ENCODE data around the gene RASGRF1. TPM values are rescaled to one million over a fixed set of nuclear protein-coding genes. Genes with fewer than 3 reads are reported as not detected.
"Not testable (repeated sequence)": the region's sequence is repeated elsewhere in the genome, so short reads cannot be mapped to it uniquely, and the experiment has no call there.

The RASGRF1 gene
- total RNA-seq, 4 donors from 2014 or later, result 0.80 TPM; not detected in 3

- Histone ChIP-seq H3K27me3 (no peaks in the 10 kb centered on the region), H3K9me3 (no peaks in the 10 kb centered on the region), H3K4me3 (no peak overlapping the region), H3K4me1 (peaks cover 17% of the 10 kb centered on the region), H3K36me3 (no peaks in the 10 kb centered on the region), H3K27ac (no peak overlapping the region)
- DNase-seq (ENCODE audit: low spot score in 2 of 2), result no peak
- 82% methylated on average over 16 of the region's 22 CpGs for WGBS
- TF ChIP-seq EP300 (IDR thresholded peaks at IDR 0.05) (no peak), POLR2AphosphoS5 (IDR thresholded peaks at IDR 0.05) (no peak), POLR2A (IDR thresholded peaks at IDR 0.05) (no peak), CTCF (IDR thresholded peaks at IDR 0.05) (no peak)
Measured at GRCh38 chr15:78995921-78996893, 94.4 kb downstream of the RASGRF1 start.

DNA sequence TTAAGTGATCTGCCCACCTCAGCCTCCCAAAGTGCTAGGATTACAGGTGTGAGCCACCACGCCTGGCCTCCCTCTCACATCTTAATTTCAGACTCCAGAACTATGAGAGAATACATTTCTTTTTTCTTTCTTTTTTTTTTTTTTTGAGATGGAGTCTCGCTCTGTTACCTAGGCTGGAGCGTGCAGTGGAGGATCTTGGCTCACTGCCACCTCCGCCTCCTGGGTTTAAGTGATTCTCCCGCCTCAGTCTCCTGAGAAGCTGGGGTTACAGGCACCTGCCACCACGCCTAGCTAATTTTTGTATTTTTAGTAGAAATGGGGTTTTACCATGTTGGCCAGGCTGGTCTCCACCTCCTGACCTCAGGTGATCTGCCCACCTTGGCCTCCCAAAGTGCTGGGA is 95.4 kb downstream of the RASGRF1 start:
- DNase-seq (ENCODE audit: low spot score in 2 of 2); H3K9me3 ChIP-seq; H3K27ac ChIP-seq; H3K27me3 ChIP-seq; H3K36me3 ChIP-seq; H3K4me3 ChIP-seq: not testable (repeated sequence)
- peaks cover 21% of the 10 kb centered on the region for H3K4me1 ChIP-seq
- WGBS, result 78% methylated on average over 6 of the region's 6 CpGs

- Histone ChIP-seq H3K4me3 (no peak overlapping the region), H3K36me3 (no peaks in the 10 kb centered on the region), H3K4me1 (peaks cover 30% of the 10 kb centered on the region), H3K9me3 (no peaks in the 10 kb centered on the region), H3K27me3 (no peaks in the 10 kb centered on the region), H3K27ac (no peak overlapping the region)
- WGBS, result 68% methylated on average over 9 of the region's 10 CpGs
- TF ChIP-seq CTCF (IDR thresholded peaks at IDR 0.05) (no peak), POLR2A (IDR thresholded peaks at IDR 0.05) (no peak), EP300 (IDR thresholded peaks at IDR 0.05) (no peak), POLR2AphosphoS5 (IDR thresholded peaks at IDR 0.05) (no peak)
- DNase-seq (ENCODE audit: low spot score in 2 of 2), result no peak
Measured at GRCh38 chr15:78993931-78994530, 96.5 kb downstream of the RASGRF1 start.

DNA sequence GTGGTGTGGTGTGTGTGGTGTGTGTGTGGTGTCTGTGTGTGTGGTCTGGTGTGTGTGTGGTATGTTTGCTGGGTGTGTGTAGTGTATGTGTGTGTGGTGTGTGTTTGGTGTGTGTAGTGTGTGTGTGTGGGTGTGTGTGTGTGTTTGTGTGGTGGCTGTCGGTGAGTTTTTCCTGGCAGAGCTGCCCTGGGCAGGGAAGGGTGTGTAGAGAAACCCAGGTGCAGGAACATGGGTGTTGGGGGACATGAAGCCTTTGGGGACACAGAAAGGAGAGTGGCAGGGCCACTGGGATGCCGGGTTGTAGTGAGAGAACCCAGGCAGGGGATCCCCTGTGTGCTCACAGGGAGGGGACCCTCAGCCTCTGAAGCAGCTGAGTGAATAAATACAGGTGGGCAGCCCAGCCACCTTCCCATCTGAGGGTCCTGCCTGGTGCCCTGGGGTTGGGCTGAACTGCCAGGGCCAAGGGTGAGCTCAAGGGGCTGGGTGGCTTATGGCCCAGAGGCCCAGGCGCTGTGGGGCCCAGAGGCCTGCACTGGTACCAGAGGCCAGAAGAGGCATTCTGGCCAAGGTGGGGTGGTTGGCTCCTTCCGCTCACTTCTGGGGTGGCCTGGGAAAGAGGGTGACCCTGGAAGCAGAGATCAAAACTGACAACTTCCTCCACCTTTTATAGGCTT is 97.2 kb downstream of the RASGRF1 start:
- Histone ChIP-seq H3K4me3 (no peak overlapping the region), H3K4me1 (peaks cover 34% of the 10 kb centered on the region), H3K36me3 (no peaks in the 10 kb centered on the region), H3K9me3 (no peaks in the 10 kb centered on the region), H3K27me3 (no peaks in the 10 kb centered on the region), H3K27ac (no peak overlapping the region)
- DNase-seq (ENCODE audit: low spot score in 2 of 2), result no peak
- TF ChIP-seq POLR2A (IDR thresholded peaks at IDR 0.05) (no peak), POLR2AphosphoS5 (IDR thresholded peaks at IDR 0.05) (no peak), CTCF (IDR thresholded peaks at IDR 0.05) (no peak), EP300 (IDR thresholded peaks at IDR 0.05) (no peak)
- 75% methylated on average over 2 of the region's 4 CpGs for WGBS

DNA sequence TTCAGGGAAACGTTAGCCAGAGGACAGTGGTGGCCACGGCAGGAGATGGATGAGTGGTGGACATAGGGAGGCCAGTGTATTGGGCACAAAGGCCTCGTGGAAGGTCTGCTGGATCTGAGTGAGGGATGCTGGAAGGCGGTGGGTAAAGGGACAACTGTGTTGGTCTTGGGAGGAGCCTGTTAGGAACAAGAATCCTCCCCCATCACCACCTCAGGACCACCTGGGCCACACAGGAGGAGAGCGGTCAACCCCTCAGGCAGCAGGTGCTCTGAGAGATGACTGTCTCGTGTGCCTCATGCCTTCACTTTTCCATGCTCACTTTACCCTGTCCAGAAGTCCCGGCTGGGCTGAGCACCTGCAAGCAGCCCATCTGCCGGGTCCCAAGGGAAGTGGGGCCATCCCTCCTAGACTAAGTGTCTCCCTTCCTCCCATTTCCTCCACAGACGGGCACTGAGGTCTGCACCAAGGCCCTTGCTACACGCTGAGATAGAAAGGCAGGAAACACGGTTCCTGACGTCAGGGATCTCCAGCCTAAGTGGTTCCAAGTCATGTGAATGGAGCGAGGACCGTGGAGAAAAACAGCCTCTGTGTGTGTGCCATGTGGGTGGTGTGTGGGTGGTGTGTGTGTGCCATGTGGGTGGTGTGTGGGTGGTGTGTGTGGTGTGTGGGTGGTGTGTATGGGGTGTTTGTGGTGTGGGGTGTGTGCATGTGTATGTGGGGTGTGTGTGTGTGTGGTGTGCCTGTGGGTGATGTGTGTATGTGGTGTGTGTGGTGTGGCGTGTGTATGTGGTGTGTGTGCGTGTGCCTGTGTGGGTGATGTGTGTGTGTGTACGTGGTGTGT is 97.9 kb downstream of the RASGRF1 start:
- TF ChIP-seq POLR2A (IDR thresholded peaks at IDR 0.05), result no peak
- no peak for TF ChIP-seq CTCF (IDR thresholded peaks at IDR 0.05)
- TF ChIP-seq EP300 (IDR thresholded peaks at IDR 0.05), result no peak
- TF ChIP-seq POLR2AphosphoS5 (IDR thresholded peaks at IDR 0.05), result no peak
- H3K27me3 ChIP-seq, result no peaks in the 10 kb centered on the region
- H3K4me1 ChIP-seq, result peaks cover 41% of the 10 kb centered on the region
- H3K4me3 ChIP-seq, result no peak overlapping the region
- no peak overlapping the region for H3K27ac ChIP-seq
- DNase-seq (ENCODE audit: low spot score in 2 of 2), result peak in 1 of 2 donors; percentile 64
- WGBS, result 72% methylated on average over 17 of the region's 17 CpGs
- H3K9me3 ChIP-seq, result no peaks in the 10 kb centered on the region
- H3K36me3 ChIP-seq, result no peaks in the 10 kb centered on the region
